Spleen (tissue), 11 donors: ENCODE results near the gene CTSL. TPM values are rescaled to one million over a fixed set of nuclear protein-coding genes. Genes with fewer than 3 reads are reported as not detected.

Experiments used
- DNase-seq: peaks from one replicate; pipeline ENCODE4 v3.0.0-alpha.2; 2020
- H3K27ac ChIP-seq, 8 donors: fragments of 200-600 bp; sonication (generic) in 7 of 8; 1 replicate in 4 of 8; 2 replicates in 4 of 8; pipeline versions ENCODE4 v1.5.0 to v1.8.0; 2016 to 2021; ENCODE audit warnings: inconsistent platforms in 4 of 8, mild to moderate bottlenecking in 4 of 8, moderate library complexity in 1 of 8
- H3K27me3 ChIP-seq, 7 donors: fragments of 200-600 bp; sonication (generic) in 6 of 7; replicated peaks in 1 of 7; 1 replicate in 4 of 7; 2 replicates in 3 of 7; pipeline versions ENCODE4 v1.5.0 to v1.8.0; 2016 to 2021; ENCODE audit warnings: inconsistent platforms in 3 of 7, mild to moderate bottlenecking in 1 of 7
- H3K36me3 ChIP-seq, 6 donors: fragments of 200-600 bp; sonication (generic) in 5 of 6; 1 replicate in 4 of 6; 2 replicates in 2 of 6; pipeline versions ENCODE4 v1.5.0 to v1.8.0; 2016 to 2021; ENCODE audit warnings: inconsistent platforms in 2 of 6
- H3K4me1 ChIP-seq, 6 donors: fragments of 200-600 bp; sonication (generic) in 5 of 6; 1 replicate in 3 of 6; 2 replicates in 3 of 6; pipeline versions ENCODE4 v1.5.0 to v1.8.0; 2016 to 2021; ENCODE audit warnings: inconsistent platforms in 3 of 6
- H3K4me3 ChIP-seq, 8 donors: fragments of 200-600 bp; sonication (generic) in 7 of 8; 1 replicate in 4 of 8; 2 replicates in 4 of 8; pipeline versions ENCODE4 v1.5.0 to v1.8.0; 2016 to 2021; ENCODE audit warnings: inconsistent platforms in 4 of 8, mild to moderate bottlenecking in 4 of 8, moderate library complexity in 2 of 8
- H3K9me3 ChIP-seq, 8 donors: fragments of 200-600 bp; sonication (generic) in 7 of 8; 1 replicate in 4 of 8; 2 replicates in 4 of 8; pipeline versions ENCODE4 v1.5.0 to v1.8.0; 2016 to 2021; ENCODE audit warnings: inconsistent platforms in 4 of 8
- POLR2A ChIP-seq, 3 donors: fragments of 450-650 bp; IDR thresholded peaks; one replicate each; pipeline ENCODE4 v1.5.1; 2017; ENCODE audit warnings: antibody characterized with exemption in 3 of 3, mild to moderate bottlenecking in 1 of 3
- POLR2AphosphoS5 ChIP-seq, 3 donors: sonication (generic); formaldehyde crosslinking; IDR thresholded peaks; one replicate each; pipeline ENCODE4 v1.5.1; 2017; ENCODE audit warnings: antibody characterized with exemption in 3 of 3
- WGBS, 5 donors: extraction: QIAGEN DNeasy Blood & Tissue Kit in 3 of 5; methylation state at CpG; one replicate each; pipeline versions ENCODE4 v1.1.5 to v1.1.7; 2013 to 2018; 5-methylcytosine and 5-hydroxymethylcytosine counted together
- intact Hi-C: fragments of 100-400 bp; cut with DNase I; formaldehyde crosslinking; loops from one replicate; pipeline ENCODE4 v1.15.0; 2023; ENCODE audit warnings: low total_unique reads
- polyA plus RNA-seq, 3 donors: library from polyadenylated mRNA; stranded (reverse); fragments of 200-250 nt; gene quantifications; one replicate each; pipeline ENCODE4 v1.2.1, GENCODE V29; 2013
- total RNA-seq, 7 donors: library from RNA; depleted of rRNA in 3 of 7; stranded (reverse); fragments of >200 nt in 3 of 7; fragmentation: NEBNext Ultra II Directional in 4 of 7; extraction: Animal tissue kit (Norgen Biotek cat#: 25700) in 4 of 7; gene quantifications; one replicate each; pipeline versions ENCODE4 v1.1.0 to v1.2.1, GENCODE V29; 2016 to 2021
- TF ChIP-seq, protein P1 (sequence below), 11 experiments: fragments of 200-600 bp in 7 of 11; fragments of 450-650 bp in 4 of 11; sonication (generic) in 4 of 11; IDR thresholded peaks in 8 of 11; conservative IDR thresholded peaks in 3 of 11; 1 replicate in 7 of 11; 2 replicates in 4 of 11; pipeline versions ENCODE4 v1.4.0 to v1.8.0; 2016 to 2021; ENCODE audit warnings: antibody characterized with exemption in 11 of 11, inconsistent platforms in 4 of 11, mild to moderate bottlenecking in 1 of 11
- donor health status: healthy with polysubstance abuse.
- donor health status: DM: no; HTN: no; CAD: no; lungs with moderate emphysema.
- donor health status: DM: no; HTN: no; CAD: no.
- donor health status: Bipolar disorder and iron deficiency.
- donor health status: healthy.
- donor health status: DM: no; HTN: no; CAD: no.
- donor health status: DM: yes; HTN: yes; CAD: no.

CTSL gene
- total and polyA plus RNA-seq, 10 donors, result 37.8 to 384 (median 163) TPM

- Histone ChIP-seq H3K4me1 (no peaks in the 10 kb centered on the region), H3K27me3 (peaks cover 0 to 6% (median 1%) of the 10 kb centered on the region in 7 donors), H3K36me3 (no peaks in the 10 kb centered on the region), H3K27ac (no peak overlapping the region), H3K4me3 (no peak overlapping the region), H3K9me3 (peaks cover 0 to 5% (median 0%) of the 10 kb centered on the region in 8 donors)
- intact Hi-C loops, result no loop called here
- WGBS, 5 donors, result 81 to 92% (median 82%) methylated on average over 8 of the region's 8 CpGs
- no peak for TF ChIP-seq POLR2AphosphoS5 (IDR thresholded peaks at IDR 0.05)
- TF ChIP-seq POLR2A (IDR thresholded peaks at IDR 0.05), result no peak
- TF ChIP-seq, protein P1, sequence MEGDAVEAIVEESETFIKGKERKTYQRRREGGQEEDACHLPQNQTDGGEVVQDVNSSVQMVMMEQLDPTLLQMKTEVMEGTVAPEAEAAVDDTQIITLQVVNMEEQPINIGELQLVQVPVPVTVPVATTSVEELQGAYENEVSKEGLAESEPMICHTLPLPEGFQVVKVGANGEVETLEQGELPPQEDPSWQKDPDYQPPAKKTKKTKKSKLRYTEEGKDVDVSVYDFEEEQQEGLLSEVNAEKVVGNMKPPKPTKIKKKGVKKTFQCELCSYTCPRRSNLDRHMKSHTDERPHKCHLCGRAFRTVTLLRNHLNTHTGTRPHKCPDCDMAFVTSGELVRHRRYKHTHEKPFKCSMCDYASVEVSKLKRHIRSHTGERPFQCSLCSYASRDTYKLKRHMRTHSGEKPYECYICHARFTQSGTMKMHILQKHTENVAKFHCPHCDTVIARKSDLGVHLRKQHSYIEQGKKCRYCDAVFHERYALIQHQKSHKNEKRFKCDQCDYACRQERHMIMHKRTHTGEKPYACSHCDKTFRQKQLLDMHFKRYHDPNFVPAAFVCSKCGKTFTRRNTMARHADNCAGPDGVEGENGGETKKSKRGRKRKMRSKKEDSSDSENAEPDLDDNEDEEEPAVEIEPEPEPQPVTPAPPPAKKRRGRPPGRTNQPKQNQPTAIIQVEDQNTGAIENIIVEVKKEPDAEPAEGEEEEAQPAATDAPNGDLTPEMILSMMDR (IDR thresholded peaks at IDR 0.05 in 8 of 11, conservative IDR thresholded peaks at IDR 0.05 in 3 of 11), result no peak
- DNase-seq, result no peak
These were observed 50.8 kb downstream of the CTSL start for GRCh38 chr9:87776481-87777379.

- Histone ChIP-seq H3K27me3 (no peaks in the 10 kb centered on the region), H3K27ac (no peak overlapping the region), H3K9me3 (peaks cover 0 to 5% (median 0%) of the 10 kb centered on the region in 8 donors), H3K4me1 (no peaks in the 10 kb centered on the region), H3K4me3 (no peak overlapping the region), H3K36me3 (no peaks in the 10 kb centered on the region)
- intact Hi-C loops, result no loop called here
- no peak for DNase-seq
- 92 to 96% (median 95%) methylated on average over 4 of the region's 4 CpGs for WGBS, 5 donors
- TF ChIP-seq POLR2AphosphoS5 (IDR thresholded peaks at IDR 0.05), result no peak
- TF ChIP-seq POLR2A (IDR thresholded peaks at IDR 0.05), result no peak
- TF ChIP-seq, protein P1 (IDR thresholded peaks at IDR 0.05 in 8 of 11, conservative IDR thresholded peaks at IDR 0.05 in 3 of 11), result no peak
These were observed 53.1 kb downstream of the CTSL start for GRCh38 chr9:87778996-87779395.

Other genes with a start within 250 kb of the CTSL start
- gene DAPK1, start 228.3 kb upstream of the CTSL start, total RNA-seq, result 100 to 1,000 TPM in 6 of 7 donors, 10 to 100 TPM in 1; 81.9 to 126 (median 110) TPM
- gene DAPK1, start 228.3 kb upstream of the CTSL start, polyA plus RNA-seq, result 10 to 100 TPM in 1 of 3 donors, 1 to 10 TPM in 2; 6.4 to 15.4 (median 8.0) TPM
- gene SPATA31E1, start 156.8 kb downstream of the CTSL start, total RNA-seq, result not detected
- not detected for gene SPATA31E1, start 156.8 kb downstream of the CTSL start, polyA plus RNA-seq
- not detected for gene SPATA31C1, start 191.8 kb downstream of the CTSL start, total RNA-seq
- gene SPATA31C1, start 191.8 kb downstream of the CTSL start, polyA plus RNA-seq, result not detected
- 1 to 10 TPM; 1.9 to 3.6 (median 2.9) TPM for gene CDK20, start 248.4 kb downstream of the CTSL start, total RNA-seq
- gene CDK20, start 248.4 kb downstream of the CTSL start, polyA plus RNA-seq, result 1 to 10 TPM; 1.3 to 1.9 (median 1.3) TPM